ACHN (cell line): ENCODE results near the gene KCNIP4.

Experiments
- DNase-seq: peaks from one replicate; pipeline ENCODE4 v3.0.0-alpha.2; 2015
- in situ Hi-C: cut with HindIII; loops from 2 replicates; pipeline ENCODE4 v1.10.0; 2017; ENCODE audit warnings: low sequenced_read_pairs, low pct_ligation_motif_present, low pct_unique_long_range_greater_than_20kb

Gene KCNIP4

DNA sequence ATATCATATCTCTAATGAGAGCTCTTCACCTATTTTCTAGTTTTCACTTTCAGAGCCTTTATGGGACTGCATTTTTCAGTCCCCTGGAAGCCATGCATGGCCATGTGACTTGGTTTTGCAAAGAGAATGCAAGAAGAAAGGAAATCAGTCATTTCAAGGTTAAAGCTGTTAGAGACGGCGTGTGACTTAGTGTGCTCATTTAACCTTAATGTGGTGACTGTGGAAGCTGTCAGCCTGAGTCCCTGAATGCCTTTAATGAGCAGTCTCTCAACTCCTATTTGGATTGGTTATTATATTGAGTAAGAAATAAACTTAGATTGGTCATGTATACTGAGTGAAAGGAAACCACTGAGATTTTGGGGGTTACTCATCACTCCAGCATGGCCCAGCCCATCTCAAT lies 212.7 kb downstream of the KCNIP4 start:
- no peak for DNase-seq
- in situ Hi-C loops, result no loop called here

DNA sequence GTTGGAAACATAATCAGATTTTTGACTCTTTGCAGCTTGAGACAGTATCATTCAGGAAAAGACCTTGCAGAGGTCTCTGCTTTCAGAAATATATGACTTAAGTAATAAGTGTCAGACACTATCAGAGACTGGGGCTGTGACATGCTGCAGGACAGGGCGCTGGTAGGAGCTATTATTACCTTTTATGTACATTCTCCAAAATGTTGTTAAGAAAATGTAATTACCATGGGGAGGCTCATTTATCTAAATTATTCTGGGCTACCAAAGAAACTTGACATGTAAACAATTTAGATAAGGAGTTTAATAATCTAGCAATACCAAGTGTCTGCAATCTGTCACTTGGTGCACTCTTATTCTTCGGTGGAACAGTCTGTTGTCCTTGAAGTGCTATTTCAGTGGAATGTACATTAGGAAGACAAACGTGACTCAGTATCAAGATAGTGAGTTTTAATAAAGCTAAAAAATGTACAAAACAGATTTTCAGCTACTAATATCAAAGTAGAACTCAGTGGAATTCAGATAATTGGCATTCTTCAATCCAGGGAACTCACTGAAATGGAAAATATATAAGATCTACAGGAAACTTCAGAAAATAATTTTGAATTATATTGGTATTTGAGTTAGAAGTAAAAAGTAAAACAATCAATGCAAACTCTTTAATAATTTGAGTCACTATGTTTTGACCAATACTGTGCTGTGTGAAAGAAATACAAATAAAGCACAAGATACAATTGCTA lies 214.5 kb downstream of the KCNIP4 start:
- in situ Hi-C loops, result no loop called here
- DNase-seq, result no peak

GRCh38 chr4:21728304-21728703 lies 220.3 kb downstream of the KCNIP4 start:
- DNase-seq, result no peak
- in situ Hi-C loops, result no loop called here

GRCh38 chr4:21726255-21726815 lies 222.2 kb downstream of the KCNIP4 start:
- DNase-seq, result no peak
- in situ Hi-C loops, result no loop called here

DNA sequence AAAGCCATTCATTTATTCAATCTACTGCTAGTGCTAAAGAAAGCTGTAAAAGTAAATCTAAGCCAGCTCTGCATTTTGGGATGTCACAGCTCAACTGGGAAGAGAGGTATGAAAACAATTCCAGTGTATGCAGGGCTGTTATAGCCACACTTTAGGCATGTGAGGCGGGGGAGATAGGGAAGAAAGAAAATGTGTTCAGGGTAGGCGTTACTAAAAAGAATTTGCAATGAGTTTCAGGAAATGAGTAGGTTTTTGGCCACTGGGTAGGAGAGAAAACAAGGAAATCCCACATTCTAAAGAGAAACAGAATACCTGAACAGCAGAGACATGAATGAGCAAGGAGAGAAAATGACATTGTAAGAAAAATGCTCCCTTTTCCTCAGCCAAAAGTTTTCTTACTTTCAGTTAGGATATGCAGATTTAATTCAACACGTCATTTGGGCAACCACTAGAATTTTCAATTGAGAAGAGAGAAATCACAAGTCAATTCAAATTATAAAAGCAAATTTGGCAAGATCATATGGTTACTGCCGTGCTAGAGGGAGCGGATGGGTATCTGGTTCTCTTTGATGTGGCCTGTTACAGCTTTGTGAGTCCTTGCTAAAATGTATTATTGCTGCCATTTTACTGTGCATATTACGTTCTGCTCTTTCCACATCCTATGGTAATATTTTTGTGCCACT lies 226.3 kb downstream of the KCNIP4 start:
- in situ Hi-C loops, result no loop called here
- no peak for DNase-seq

DNA sequence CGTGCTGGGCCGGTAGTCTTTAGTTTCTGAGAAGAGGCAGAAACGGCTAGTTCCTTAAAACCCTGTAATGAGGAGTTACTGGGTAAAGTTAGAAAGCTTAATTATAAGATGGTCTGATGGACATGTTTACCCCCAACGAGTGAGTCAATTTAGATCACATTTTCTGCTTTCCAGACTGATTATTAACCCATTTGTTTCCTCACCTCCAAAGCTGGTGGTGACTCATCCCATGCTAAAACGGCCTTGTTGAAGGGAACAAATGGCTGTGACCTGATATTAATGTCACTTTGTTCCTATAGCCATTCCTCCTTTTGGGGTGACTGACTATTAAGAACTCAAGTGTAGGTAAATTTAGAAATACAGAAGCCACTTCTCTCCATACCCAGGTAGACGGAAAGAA lies 232.0 kb downstream of the KCNIP4 start:
- no peak for DNase-seq
- in situ Hi-C loops, result no loop called here

DNA sequence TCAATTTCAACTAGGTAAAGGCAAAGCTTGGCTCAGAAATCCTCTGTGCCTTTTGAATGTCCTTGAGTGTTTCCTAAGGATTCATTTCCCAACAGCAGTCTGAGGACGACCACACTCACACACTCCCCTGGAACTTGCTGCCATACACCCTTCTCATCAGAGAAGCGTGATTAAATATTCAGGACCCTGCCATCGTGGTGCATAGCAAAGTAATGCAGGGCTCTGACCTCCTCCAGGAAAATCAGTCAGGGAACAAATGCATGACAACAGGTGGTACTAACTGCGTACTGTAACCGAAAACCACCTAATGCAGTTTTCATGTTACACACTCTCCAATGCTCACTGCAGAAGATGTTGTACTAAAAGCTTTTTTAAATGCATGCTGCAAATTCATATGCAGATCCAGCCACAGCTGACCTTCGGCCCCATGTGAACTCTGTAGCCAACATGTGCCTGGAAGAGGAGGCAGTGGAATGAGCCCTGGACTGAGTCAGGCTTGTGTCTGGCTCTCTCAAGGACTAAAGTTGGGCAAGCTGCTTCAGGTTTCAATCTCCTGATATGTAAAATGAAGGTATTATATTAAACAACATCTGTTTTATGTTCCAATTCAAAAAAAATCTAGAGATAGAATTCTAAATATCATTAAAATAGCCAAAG lies 238.3 kb downstream of the KCNIP4 start:
- DNase-seq, result no peak
- in situ Hi-C loops, result no loop called here

GRCh38 chr4:21709761-21710160 lies 238.8 kb downstream of the KCNIP4 start:
- no peak for DNase-seq
- in situ Hi-C loops, result no loop called here

DNA sequence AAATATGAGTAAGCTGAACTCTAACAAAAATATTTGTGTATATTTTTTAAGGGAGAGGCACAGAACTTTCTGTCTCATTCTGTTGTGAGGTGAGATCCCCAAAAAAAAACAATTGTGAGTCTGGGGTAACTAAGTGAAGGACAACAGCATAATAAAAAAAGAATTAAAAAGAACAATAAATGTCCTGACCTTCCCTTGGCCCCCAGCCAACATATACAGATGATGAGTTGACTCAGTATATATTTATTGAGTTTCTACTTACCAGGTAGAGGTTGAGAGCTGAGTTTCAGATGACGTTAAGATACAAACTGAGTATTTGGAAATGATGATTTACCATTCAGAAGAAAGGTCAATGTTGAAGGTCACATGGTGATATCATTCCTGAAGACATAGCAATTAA lies 239.5 kb downstream of the KCNIP4 start:
- DNase-seq, result no peak
- in situ Hi-C loops, result no loop called here

DNA sequence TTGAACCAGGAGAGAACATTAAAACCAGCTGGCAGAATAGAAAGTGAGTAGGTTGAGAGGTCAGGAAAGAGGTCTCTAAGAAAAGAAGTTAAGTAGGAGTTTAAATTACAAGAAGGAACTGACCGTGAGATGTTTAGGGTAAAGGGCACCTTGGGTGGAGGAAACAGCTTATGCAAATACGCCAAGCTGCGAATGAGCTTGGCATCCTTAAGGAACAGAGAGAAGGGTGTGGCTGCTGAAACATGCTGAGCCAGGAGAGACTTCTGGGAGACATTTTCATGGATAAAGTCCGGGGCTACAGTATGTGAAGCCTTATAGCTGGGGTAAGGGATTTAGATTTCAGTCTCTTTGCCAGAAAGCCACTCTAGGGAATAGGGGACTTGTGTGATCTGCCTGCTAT lies 249.1 kb downstream of the KCNIP4 start:
- in situ Hi-C loops, result no loop called here

DNA sequence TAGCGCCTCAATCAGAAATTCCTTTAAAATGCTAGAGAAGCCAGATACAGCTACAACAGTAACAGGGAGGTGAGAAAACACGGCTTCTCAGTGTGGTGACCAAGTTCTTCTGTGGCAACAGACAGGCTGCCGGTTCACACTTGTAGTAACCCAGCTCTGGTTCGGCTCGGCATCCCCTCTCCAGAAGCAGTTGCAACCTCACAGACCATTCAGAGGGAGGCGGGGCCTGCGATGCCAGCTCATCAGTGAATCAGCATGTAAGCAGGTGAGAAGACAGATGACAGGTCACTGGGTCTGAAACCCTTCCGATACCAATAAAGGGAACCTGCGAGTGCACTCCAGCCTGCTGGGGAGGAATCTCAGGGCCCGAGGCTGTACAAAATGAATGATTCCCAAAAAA lies 251.0 kb downstream of the KCNIP4 start:
- peak; percentile 51 for DNase-seq
- in situ Hi-C loops, result no loop called here

More for the DNA sequence above, 249.1 kb downstream of the KCNIP4 start:
- no peak for DNase-seq

DNA sequence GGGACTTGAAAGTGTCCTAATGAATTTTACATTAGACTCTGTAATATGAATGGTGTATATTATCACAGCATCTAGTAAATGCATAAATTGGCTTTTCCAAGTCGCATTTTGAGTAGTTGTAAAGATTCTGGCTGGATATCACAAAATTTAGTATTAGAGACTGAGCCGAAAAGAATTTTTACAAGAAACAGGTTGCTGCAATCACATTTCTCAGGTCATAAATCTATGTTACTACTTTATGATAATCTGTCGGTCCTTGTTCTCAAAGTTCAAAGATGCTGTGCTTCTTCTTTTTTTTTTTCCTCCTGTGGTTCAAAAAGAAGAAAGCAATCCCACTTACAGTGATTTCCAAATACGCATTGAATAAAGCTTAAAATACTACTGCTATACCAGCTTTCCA lies 253.4 kb downstream of the KCNIP4 start:
- in situ Hi-C loops, result no loop called here
- no peak for DNase-seq

DNA sequence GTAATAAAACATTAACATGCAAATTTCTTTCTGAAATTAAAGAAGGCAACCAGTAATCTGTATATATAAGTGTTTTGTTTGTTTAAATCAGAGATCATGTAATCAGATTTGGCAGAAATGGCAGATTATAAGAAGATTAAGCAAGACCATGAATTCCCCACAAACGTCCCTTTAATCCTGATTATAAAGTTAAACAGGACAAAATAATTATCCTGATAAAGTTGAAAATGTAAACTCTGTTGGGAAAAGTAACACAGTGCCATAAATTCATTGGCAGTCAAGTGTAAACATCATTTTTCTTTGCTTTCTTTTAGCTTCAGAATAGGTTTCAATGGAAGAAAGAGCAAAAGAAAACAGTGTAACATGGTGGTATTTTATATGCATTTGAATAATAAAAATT lies 256.3 kb downstream of the KCNIP4 start:
- DNase-seq, result no peak
- in situ Hi-C loops, result no loop called here

GRCh38 chr4:21688596-21689265 lies 259.8 kb downstream of the KCNIP4 start:
- DNase-seq, result no peak
- in situ Hi-C loops, result no loop called here

- in situ Hi-C loops, result no loop called here
- no peak for DNase-seq
These were observed 262.7 kb downstream of the KCNIP4 start for GRCh38 chr4:21685911-21686310.

GRCh38 chr4:21680326-21680898 lies 268.2 kb downstream of the KCNIP4 start:
- in situ Hi-C loops, result no loop called here
- DNase-seq, result no peak

DNA sequence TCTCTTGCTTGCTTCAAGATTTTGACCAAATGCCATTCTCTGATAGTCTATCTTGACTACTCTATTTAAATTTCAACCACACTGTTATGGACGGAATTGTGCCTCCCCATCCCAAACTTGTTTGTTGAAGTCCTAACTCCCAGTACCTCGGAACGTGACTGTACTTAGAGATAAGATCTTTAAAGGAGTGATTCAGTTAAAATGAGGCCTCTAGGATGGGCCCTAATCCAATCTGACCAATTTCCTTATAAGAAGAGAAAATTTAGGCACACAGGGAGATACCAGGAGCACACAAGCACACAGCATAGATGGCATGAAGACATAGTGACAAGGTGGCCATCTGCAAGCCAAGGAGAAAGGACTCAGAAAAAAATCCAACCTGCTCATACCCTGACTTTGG lies 269.9 kb downstream of the KCNIP4 start:
- in situ Hi-C loops, result no loop called here
- DNase-seq, result no peak

DNA sequence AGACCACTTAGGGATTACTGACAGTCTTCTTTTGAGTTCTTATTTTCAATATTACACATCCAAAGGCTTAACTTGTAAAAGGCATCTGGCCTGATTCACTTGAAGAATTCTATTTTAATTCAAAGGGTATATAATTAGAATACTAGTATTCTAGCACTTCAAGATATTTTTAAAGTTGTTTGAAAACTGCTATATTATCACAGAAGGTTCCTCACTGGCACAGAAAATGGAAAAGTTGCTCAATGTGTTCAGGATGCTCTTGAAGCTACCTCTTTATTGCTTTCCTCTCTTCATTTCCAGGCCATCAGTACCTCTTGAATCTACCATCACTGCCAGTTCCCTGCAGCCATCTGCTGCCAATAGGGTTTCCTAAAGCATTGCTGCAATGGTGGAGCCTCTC lies 271.4 kb downstream of the KCNIP4 start:
- in situ Hi-C loops, result no loop called here
- no peak for DNase-seq

DNA sequence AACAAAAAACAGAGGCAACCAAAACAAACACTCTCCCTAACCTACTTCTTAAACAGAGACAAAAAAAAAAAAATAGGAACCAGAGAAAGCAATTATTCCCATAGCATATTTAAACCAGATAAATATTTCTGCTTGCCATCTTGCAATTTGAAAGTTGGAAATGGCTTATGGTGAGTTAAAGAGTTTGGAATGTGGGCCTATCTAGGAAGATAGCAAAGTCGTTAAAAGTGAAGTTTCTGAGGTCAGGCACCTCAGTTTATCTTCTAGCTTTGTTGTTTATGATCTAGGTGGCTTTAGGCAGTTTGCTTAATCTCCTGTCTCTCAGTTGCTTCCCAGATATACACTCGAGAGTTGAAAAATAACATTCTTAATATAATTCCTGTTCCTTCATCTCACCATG lies 284.2 kb downstream of the KCNIP4 start:
- in situ Hi-C loops, result no loop called here
- no peak for DNase-seq
